NCI-H1105 (cell line): Measurements from ENCODE around the gene VWA3B.

Source experiments
- DNase-seq: peaks from one replicate; lab custom pipeline; 2025; lab: John Stamatoyannopoulos, UW

The VWA3B gene

GRCh38 chr2:98341241-98341640 lies 254.3 kb downstream of the VWA3B start:
- no peak for DNase-seq

DNA sequence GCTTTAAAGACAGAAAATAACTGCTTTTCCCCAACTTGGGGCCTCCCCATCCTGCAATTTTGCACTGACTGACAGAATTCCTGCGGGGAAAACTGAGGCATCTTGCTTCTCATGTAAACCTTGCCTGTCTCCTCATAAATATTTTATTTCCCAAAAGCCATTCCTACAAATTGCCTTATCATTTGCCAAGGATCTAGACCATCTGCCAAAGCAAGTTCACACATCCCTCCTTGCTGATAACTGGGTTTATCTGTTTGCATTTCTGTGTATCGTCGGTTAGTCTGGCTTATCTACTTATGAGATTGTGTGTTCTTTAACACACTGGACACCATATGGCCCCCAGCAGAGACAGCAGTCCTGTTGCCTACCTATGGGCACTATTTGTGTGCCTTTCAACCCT lies 256.3 kb downstream of the VWA3B start:
- no peak for DNase-seq

- DNase-seq, result no peak
Observed at GRCh38 chr2:98346311-98347236, 259.6 kb downstream of the VWA3B start, which contains the start of gene CNGA3. Gene CNGA3, plus strand, starts transcription at chr2:98346456. Its CDS starts 23,520 bp downstream, at chr2:98369976.

- DNase-seq, result no peak
Observed at GRCh38 chr2:98347298-98348065, 260.5 kb downstream of the VWA3B start.

GRCh38 chr2:98348066-98348561 lies 261.1 kb downstream of the VWA3B start:
- no peak for DNase-seq

- DNase-seq, result no peak
Observed at GRCh38 chr2:98350411-98350810, 263.4 kb downstream of the VWA3B start.

- no peak for DNase-seq
Observed at GRCh38 chr2:98355881-98356280, 268.9 kb downstream of the VWA3B start.

GRCh38 chr2:98356729-98357128 lies 269.8 kb downstream of the VWA3B start:
- DNase-seq, result no peak

DNA sequence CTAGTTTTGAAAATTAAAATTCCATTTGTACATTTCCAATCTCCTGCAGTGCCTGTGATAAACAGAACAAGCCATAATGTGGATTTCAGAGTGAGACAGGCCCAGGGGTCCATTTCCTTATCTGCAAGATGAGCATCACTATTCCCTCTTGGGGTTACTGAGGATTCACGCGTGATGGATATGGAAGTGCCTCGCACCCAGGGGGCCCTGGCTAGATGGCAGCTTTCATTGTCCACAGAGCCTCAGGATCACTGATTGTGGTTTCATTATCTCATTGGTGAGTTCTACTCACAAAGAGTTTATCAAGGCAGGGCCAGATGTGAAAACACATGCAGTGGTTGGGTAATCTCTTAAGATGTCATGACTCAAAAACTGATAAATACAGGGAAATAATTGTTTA lies 270.9 kb downstream of the VWA3B start:
- DNase-seq, result no peak

- DNase-seq, result no peak
Observed at GRCh38 chr2:98359986-98360385, 273.0 kb downstream of the VWA3B start.
